Right atrium auricular region (tissue), 2 donors: ENCODE measurements around the gene PLEKHA3. TPM values are rescaled to one million over a fixed set of nuclear protein-coding genes. Genes with fewer than 3 reads are reported as not detected.

Experiments used
- DNase-seq: peaks from one replicate; pipeline ENCODE4 v3.0.0-alpha.2; 2019; ENCODE audit warnings: low spot score
- H3K27ac ChIP-seq, 2 donors: fragments of 200-600 bp; sonication (generic); 1 replicate in 1 of 2; 2 replicates in 1 of 2; pipeline ENCODE4 v1.5.1; 2016 to 2019
- H3K27me3 ChIP-seq, 2 donors: fragments of 200-600 bp; sonication (generic); one replicate each; pipeline versions ENCODE4 v1.5.1 to v1.6.0; 2017 to 2019
- H3K36me3 ChIP-seq: fragments of 200-600 bp; sonication (generic); one replicate; pipeline ENCODE4 v1.5.1; 2016
- H3K4me1 ChIP-seq, 2 donors: fragments of 200-600 bp; sonication (generic); one replicate each; pipeline versions ENCODE4 v1.5.1 to v1.6.0; 2017 to 2019
- H3K4me3 ChIP-seq, 2 donors: fragments of 200-600 bp; sonication (generic); 1 replicate in 1 of 2; 2 replicates in 1 of 2; pipeline ENCODE4 v1.5.1; 2017 to 2019; ENCODE audit warnings: mild to moderate bottlenecking in 1 of 2, moderate library complexity in 1 of 2
- H3K9me3 ChIP-seq, 2 donors: fragments of 200-600 bp; sonication (generic); one replicate each; pipeline ENCODE4 v1.5.1; 2019
- total RNA-seq, 2 donors: library from RNA; depleted of rRNA; stranded (reverse); fragments of >200 nt; gene quantifications; one replicate each; pipeline ENCODE4 v1.1.0, GENCODE V29; 2016
- TF ChIP-seq, protein P1 (sequence below), 2 donors: fragments of 200-600 bp; sonication (generic); IDR thresholded peaks; one replicate each; pipeline ENCODE4 v1.5.1; 2019; ENCODE audit warnings: antibody characterized with exemption in 2 of 2

PLEKHA3 gene
- total RNA-seq, 2 donors from 2014 or later, result 11.1 to 12.1 TPM

DNA sequence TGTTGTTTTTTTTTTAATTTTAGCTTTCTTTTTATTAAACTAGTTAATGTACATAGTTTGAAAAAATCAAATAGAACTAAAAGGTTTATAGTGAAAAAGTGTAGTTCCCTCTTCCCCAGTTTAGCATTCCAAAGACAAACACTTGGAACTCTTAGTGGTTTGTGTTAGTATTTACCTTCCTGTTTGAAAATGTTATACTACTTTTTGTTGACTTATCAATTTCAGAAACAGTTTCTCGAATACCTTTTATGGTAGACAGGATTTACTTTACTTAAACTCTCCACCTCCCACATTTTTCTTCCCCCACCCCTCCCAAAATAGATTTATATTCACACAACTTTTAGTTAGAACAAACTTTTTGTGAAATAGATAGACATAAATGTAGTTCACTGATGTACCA is 26.7 kb downstream of the PLEKHA3 start:
- H3K4me3 ChIP-seq, result no peak overlapping the region
- no peak for DNase-seq
- H3K4me1 ChIP-seq, result no peaks in the 10 kb centered on the region
- TF ChIP-seq, protein P1, sequence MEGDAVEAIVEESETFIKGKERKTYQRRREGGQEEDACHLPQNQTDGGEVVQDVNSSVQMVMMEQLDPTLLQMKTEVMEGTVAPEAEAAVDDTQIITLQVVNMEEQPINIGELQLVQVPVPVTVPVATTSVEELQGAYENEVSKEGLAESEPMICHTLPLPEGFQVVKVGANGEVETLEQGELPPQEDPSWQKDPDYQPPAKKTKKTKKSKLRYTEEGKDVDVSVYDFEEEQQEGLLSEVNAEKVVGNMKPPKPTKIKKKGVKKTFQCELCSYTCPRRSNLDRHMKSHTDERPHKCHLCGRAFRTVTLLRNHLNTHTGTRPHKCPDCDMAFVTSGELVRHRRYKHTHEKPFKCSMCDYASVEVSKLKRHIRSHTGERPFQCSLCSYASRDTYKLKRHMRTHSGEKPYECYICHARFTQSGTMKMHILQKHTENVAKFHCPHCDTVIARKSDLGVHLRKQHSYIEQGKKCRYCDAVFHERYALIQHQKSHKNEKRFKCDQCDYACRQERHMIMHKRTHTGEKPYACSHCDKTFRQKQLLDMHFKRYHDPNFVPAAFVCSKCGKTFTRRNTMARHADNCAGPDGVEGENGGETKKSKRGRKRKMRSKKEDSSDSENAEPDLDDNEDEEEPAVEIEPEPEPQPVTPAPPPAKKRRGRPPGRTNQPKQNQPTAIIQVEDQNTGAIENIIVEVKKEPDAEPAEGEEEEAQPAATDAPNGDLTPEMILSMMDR (IDR thresholded peaks at IDR 0.05), result no peak
- no peaks in the 10 kb centered on the region for H3K9me3 ChIP-seq
- H3K36me3 ChIP-seq, result peaks cover 37% of the 10 kb centered on the region
- H3K27ac ChIP-seq, result no peak overlapping the region
- H3K27me3 ChIP-seq, result no peaks in the 10 kb centered on the region

DNA sequence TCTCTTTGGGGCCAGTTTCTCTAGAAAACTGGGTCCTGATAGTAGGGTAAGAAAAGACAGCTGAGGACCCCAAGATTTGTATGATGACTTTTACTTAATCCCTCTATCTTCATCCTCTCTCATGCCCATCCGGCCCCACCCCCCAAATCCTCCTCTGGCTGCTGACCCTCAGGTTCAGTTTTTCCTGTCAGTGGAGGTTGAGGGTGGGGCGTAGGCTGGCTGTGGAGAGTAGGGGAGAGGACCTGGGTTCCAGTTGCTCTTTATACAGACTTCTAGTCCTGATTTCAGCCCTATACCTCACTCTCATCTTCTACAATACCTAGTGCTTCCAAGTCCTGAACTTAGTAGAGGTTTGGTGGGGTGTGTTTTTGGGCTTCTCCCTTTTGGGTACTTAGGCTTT is 28.4 kb downstream of the PLEKHA3 start:
- Histone ChIP-seq H3K9me3 (no peaks in the 10 kb centered on the region), H3K36me3 (peaks cover 26% of the 10 kb centered on the region), H3K4me3 (no peak overlapping the region), H3K27me3 (no peaks in the 10 kb centered on the region), H3K4me1 (no peaks in the 10 kb centered on the region), H3K27ac (no peak overlapping the region)
- TF ChIP-seq, protein P1 (IDR thresholded peaks at IDR 0.05), result no peak
- no peak for DNase-seq

DNA sequence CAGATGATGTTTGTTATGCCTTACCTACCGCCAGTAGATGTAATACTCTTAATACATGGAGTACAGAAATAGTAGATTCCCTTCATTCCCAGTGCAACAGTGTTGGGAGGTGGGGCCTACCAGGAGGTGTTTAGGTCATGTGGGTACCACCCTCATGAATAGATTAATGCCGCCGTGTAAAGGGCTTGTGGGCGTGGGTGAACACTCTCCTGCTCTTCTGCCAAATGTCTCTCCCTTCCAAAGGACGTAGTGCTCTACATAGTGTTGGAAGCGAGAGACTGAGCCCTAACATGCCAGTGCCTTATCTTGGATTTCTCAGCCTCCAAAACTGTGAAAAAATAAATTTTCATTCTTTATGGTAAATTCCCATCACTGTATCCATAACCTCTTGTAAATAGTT is 30.1 kb downstream of the PLEKHA3 start:
- no peak for DNase-seq
- Histone ChIP-seq H3K9me3 (no peaks in the 10 kb centered on the region), H3K27me3 (no peaks in the 10 kb centered on the region), H3K36me3 (peaks cover 13% of the 10 kb centered on the region), H3K27ac (no peak overlapping the region), H3K4me1 (no peaks in the 10 kb centered on the region), H3K4me3 (no peak overlapping the region)
- TF ChIP-seq, protein P1 (IDR thresholded peaks at IDR 0.05), result no peak

DNA sequence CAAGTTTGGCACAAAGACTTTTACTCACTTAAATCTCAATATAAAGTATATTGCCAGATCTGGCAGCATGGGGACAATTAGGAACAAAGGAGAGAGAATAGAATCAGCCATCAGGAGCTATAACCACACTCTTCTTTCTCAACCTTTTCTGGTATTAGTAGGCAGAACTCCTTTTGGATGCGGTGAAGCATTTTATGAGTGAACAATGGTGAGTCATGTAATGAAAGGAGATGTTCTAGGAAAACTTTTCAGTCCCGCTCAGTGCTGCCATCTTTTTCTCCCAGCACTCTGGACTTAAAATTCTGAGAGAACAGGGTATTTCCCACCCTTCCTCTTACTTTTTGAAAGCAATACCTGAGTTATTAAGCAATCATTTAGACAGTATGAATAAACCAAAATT is 32.2 kb downstream of the PLEKHA3 start:
- no peak overlapping the region for H3K4me3 ChIP-seq
- TF ChIP-seq, protein P1 (IDR thresholded peaks at IDR 0.05), result no peak
- peaks cover 13% of the 10 kb centered on the region for H3K36me3 ChIP-seq
- no peak for DNase-seq
- no peaks in the 10 kb centered on the region for H3K27me3 ChIP-seq
- H3K9me3 ChIP-seq, result no peaks in the 10 kb centered on the region
- no peaks in the 10 kb centered on the region for H3K4me1 ChIP-seq
- H3K27ac ChIP-seq, result no peak overlapping the region

DNA sequence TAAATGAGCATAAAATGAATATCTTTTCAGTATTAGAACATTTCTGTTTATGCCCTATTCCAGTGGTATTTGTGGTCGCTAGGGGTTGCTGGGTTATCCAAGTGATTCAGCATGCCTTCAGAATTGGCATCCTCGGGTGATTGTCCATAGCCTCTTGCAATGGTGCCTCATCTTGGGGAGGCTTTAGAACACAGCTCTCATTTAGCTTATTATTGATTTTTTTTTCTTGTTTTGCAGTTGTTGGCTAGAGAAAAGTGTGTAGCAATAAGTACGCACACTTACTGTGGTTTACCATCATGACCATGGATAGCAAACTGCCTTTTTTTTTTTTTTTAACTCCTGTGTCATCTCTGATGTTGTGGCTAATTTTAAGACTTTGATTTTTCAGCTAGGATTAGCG is 33.6 kb downstream of the PLEKHA3 start:
- Histone ChIP-seq H3K36me3 (peaks cover 13% of the 10 kb centered on the region), H3K4me1 (no peaks in the 10 kb centered on the region), H3K4me3 (no peak overlapping the region), H3K27ac (no peak overlapping the region), H3K9me3 (no peaks in the 10 kb centered on the region), H3K27me3 (no peaks in the 10 kb centered on the region)
- no peak for DNase-seq
- TF ChIP-seq, protein P1 (IDR thresholded peaks at IDR 0.05), result no peak

DNA sequence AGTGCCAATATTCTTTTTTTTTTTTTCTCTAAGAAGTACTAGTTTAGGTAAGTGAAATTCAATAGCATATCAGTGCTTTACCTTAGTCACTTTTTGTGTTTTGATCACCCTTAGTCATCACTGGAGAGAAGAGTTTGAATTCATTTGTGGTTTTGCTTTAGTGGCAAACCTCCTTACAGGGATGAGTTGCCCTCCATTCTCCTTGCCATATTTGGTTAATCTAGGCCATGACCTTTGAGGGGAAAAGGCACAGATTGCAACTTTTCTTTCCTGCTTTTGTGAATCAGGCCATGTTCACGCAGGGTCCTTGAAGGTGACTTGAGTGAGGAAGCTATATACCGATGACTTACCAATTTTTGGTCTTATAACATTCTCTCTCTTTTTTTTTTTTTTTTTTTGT is 34.4 kb downstream of the PLEKHA3 start:
- TF ChIP-seq, protein P1 (IDR thresholded peaks at IDR 0.05), result no peak
- no peak for DNase-seq
- Histone ChIP-seq H3K4me1 (no peaks in the 10 kb centered on the region), H3K4me3 (no peak overlapping the region), H3K36me3 (peaks cover 13% of the 10 kb centered on the region), H3K9me3 (no peaks in the 10 kb centered on the region), H3K27me3 (no peaks in the 10 kb centered on the region), H3K27ac (no peak overlapping the region)
